NOMO-1 treated with dmso at 0.1 percent for 144 hours (cell line): Measurements from ENCODE around the gene DENND1C.
"Not testable (repeated sequence)": the region's sequence is repeated elsewhere in the genome, so short reads cannot be mapped to it uniquely, and the experiment has no call there.

Experiments
- DNase-seq: peaks from one replicate; lab custom pipeline; 2025; ENCODE audit not compliant: unreplicated experiment; lab: John Stamatoyannopoulos, UW

DENND1C gene

GRCh38 chr19:6457958-6458694 lies 23.5 kb downstream of the DENND1C start:
- DNase-seq, result no peak

- DNase-seq, result no peak
These were observed 25.7 kb downstream of the DENND1C start for GRCh38 chr19:6455924-6456323.

- DNase-seq, result no peak
These were observed 27.5 kb downstream of the DENND1C start for GRCh38 chr19:6453951-6454565.

GRCh38 chr19:6452899-6453298 lies 28.7 kb downstream of the DENND1C start:
- DNase-seq, result no peak

GRCh38 chr19:6452223-6452614 lies 29.4 kb downstream of the DENND1C start:
- DNase-seq, result no peak

- DNase-seq, result no peak
These were observed 29.9 kb downstream of the DENND1C start for GRCh38 chr19:6451583-6452222.

GRCh38 chr19:6450166-6450565 lies 31.4 kb downstream of the DENND1C start:
- no peak for DNase-seq

- DNase-seq, result no peak
These were observed 33.5 kb downstream of the DENND1C start for GRCh38 chr19:6448045-6448444.

- DNase-seq, result no peak
These were observed 35.1 kb downstream of the DENND1C start for GRCh38 chr19:6446452-6446851.

GRCh38 chr19:6443986-6444385 lies 37.6 kb downstream of the DENND1C start:
- DNase-seq, result no peak

- no peak for DNase-seq
These were observed 39.4 kb downstream of the DENND1C start for GRCh38 chr19:6442087-6442688.

GRCh38 chr19:6440905-6441304 lies 40.7 kb downstream of the DENND1C start:
- no peak for DNase-seq

- no peak for DNase-seq
These were observed 41.8 kb downstream of the DENND1C start for GRCh38 chr19:6439743-6440142.

GRCh38 chr19:6433663-6434062 lies 47.9 kb downstream of the DENND1C start, which contains the start of gene SLC25A41:
TSS of gene SLC25A41 (minus strand) at chr19:6433763. CDS start at chr19:6433693, 70 bp downstream.
- DNase-seq, result no peak

- DNase-seq, result no peak
These were observed 48.4 kb downstream of the DENND1C start for GRCh38 chr19:6433165-6433564.

- DNase-seq, result no peak
These were observed 49.7 kb downstream of the DENND1C start for GRCh38 chr19:6431891-6432290.

GRCh38 chr19:6429419-6430221 lies 52.0 kb downstream of the DENND1C start:
- DNase-seq, result peak; percentile 76

GRCh38 chr19:6428692-6429418 lies 52.7 kb downstream of the DENND1C start:
- not testable (repeated sequence) for DNase-seq

- no peak for DNase-seq
These were observed 54.5 kb downstream of the DENND1C start for GRCh38 chr19:6427131-6427530.
